GM21619 (cell line): ENCODE results near the gene TMEM131L.
"Not testable (repeated sequence)": the region's sequence is repeated elsewhere in the genome, so short reads cannot be mapped to it uniquely, and the experiment has no call there.

Experiments used
- ATAC-seq: cut with Tn5 transposase; IDR thresholded peaks from one replicate; pipeline ENCODE4 v1.9.1; 2021; ENCODE audit not compliant: unreplicated experiment

The TMEM131L gene

GRCh38 chr4:153535772-153536513 is 69.8 kb downstream of the TMEM131L start:
- no peak for ATAC-seq

- no peak for ATAC-seq
These were observed 71.4 kb downstream of the TMEM131L start for GRCh38 chr4:153537493-153537960.

- no peak for ATAC-seq
These were observed 72.6 kb downstream of the TMEM131L start for GRCh38 chr4:153538487-153539357.

- ATAC-seq = no peak
These were observed 73.3 kb downstream of the TMEM131L start for GRCh38 chr4:153539422-153539821.

- no peak for ATAC-seq
These were observed 75.4 kb downstream of the TMEM131L start for GRCh38 chr4:153541456-153542096.

- no peak for ATAC-seq
These were observed 76.0 kb downstream of the TMEM131L start for GRCh38 chr4:153542131-153542530.

- no peak for ATAC-seq
These were observed 76.7 kb downstream of the TMEM131L start for GRCh38 chr4:153542834-153543233.

GRCh38 chr4:153543351-153543750 is 77.2 kb downstream of the TMEM131L start:
- ATAC-seq = no peak

- no peak for ATAC-seq
These were observed 79.7 kb downstream of the TMEM131L start for GRCh38 chr4:153545822-153546221.

GRCh38 chr4:153546280-153546679 is 80.1 kb downstream of the TMEM131L start:
- no peak for ATAC-seq

- ATAC-seq = no peak
These were observed 81.4 kb downstream of the TMEM131L start for GRCh38 chr4:153547520-153547919.

GRCh38 chr4:153548907-153549306 is 82.7 kb downstream of the TMEM131L start:
- ATAC-seq = not testable (repeated sequence)

- no peak for ATAC-seq
These were observed 83.2 kb downstream of the TMEM131L start for GRCh38 chr4:153549405-153549804.

GRCh38 chr4:153553155-153553818 is 87.1 kb downstream of the TMEM131L start:
- no peak for ATAC-seq

- ATAC-seq = no peak
These were observed 87.6 kb downstream of the TMEM131L start for GRCh38 chr4:153553819-153554170.

- ATAC-seq = no peak
These were observed 89.7 kb downstream of the TMEM131L start for GRCh38 chr4:153555730-153556434.

GRCh38 chr4:153556435-153556815 is 90.3 kb downstream of the TMEM131L start:
- no peak for ATAC-seq

- no peak for ATAC-seq
These were observed 94.7 kb downstream of the TMEM131L start for GRCh38 chr4:153560908-153561307.

- ATAC-seq = no peak
These were observed 98.7 kb downstream of the TMEM131L start for GRCh38 chr4:153564630-153565525.
